Erythroblast (primary cell): ENCODE results near the gene CTNNA3.

Source experiments
- GATA1 ChIP-seq: IDR thresholded peaks from 2 replicates; pipeline ENCODE4 v1.6.1; 2011; ENCODE audit warnings: low read depth, mild to moderate bottlenecking, control low read depth, low read length, moderate library complexity
- POLR2A ChIP-seq: IDR thresholded peaks from 2 replicates; pipeline ENCODE4 v1.6.1; 2011; ENCODE audit warnings: mild to moderate bottlenecking, low read length

DNA sequence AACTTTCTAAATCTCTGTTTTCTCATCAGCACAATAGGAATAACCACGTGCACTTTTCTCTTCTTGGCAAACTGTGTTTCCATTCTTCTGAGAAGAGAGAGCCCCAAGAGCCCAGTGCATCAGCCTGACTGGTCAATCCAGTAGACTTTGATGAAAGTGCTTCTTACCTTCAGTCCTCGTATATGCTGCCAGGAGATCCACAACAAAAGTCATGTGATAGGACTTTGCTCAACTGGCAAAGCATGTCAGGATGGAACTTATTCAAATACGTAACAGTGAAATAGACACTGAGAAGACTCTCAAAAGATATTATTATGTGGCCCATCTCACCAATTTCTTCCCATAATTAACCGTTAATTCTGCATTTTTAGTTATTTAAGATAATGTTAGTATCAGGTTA, 1801.6 kb downstream of the CTNNA3 start:
- TF ChIP-seq POLR2A = no peak
- no peak for TF ChIP-seq GATA1
